Measurements from ENCODE around the gene EPN2.

The EPN2 gene

DNA sequence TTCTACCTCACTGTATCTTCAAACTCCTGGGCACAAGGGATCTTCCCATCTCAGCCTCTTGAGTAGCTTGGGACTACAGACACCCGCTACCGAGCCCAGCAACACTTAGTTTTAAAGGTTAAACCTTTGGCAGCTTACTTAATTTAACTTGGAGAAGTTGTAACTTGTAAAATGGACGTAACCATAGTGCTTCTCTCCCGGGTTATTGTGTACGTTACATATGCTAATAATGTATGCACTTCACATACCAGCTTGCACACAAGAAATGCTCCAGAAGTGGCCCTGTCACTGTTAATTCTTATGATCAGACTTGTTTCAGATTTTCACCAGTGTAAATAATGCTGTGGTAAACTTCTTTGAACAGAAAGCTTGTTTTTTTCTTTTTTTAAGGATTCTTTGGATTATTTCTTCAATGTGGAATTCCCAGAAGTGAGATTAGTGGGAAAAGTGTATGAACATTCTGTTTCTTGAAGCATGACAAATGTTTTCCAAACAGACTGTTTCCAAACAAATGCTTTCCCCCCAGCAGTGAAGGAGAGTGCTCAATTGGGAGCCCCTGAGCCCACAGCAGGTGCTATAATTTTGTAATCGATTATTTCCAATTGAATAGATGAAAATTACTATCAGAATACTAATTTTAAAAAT is 61.5 kb downstream of the EPN2 start:
- no peak for DNase-seq (ENCODE audit: extremely low spot score)
- ChIA-PET POLR2A (no interaction called here), CTCF (interaction anchor here (0.8 to 1.6 kb wide), 3 partner anchors 10 to 18 kb away, joined by 3 to 4 read pairs (median 3); no protein-coding TSS in a partner anchor)
- TF ChIP-seq, protein P1, sequence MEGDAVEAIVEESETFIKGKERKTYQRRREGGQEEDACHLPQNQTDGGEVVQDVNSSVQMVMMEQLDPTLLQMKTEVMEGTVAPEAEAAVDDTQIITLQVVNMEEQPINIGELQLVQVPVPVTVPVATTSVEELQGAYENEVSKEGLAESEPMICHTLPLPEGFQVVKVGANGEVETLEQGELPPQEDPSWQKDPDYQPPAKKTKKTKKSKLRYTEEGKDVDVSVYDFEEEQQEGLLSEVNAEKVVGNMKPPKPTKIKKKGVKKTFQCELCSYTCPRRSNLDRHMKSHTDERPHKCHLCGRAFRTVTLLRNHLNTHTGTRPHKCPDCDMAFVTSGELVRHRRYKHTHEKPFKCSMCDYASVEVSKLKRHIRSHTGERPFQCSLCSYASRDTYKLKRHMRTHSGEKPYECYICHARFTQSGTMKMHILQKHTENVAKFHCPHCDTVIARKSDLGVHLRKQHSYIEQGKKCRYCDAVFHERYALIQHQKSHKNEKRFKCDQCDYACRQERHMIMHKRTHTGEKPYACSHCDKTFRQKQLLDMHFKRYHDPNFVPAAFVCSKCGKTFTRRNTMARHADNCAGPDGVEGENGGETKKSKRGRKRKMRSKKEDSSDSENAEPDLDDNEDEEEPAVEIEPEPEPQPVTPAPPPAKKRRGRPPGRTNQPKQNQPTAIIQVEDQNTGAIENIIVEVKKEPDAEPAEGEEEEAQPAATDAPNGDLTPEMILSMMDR (IDR thresholded peaks at IDR 0.05; ENCODE audit: control extremely low read depth, extremely low read depth, low read depth, missing control alignments), result no peak

DNA sequence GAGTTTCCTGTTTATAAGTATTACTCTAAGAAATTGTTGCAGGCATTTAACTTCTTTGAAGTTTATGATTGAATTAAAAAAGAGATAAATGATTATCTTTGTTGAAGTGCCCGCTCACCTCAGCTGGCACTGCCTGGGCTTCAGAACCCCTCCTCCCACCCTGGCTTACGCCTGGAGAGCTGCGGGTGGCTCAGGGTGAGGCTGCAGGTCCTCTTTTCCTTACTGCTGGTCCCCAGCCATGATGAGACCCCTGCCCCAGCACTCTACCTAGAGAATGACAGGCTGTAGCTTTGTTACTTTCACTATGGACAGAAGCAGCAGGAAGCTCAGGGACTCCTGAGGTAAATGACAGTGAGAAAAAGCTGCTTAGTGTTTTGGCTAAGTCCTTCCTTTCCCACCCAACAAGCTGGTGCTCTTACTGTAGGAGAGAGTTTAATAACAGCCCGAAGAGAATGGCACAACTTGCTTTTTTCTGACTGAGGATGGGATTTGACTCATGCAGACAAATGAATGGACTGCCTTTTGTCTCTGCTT is 62.1 kb downstream of the EPN2 start:
- no peak for DNase-seq (ENCODE audit: extremely low spot score)
- ChIA-PET CTCF (interaction anchor here (1.6 to 1.7 kb wide), 2 partner anchors 10 to 16 kb away, joined by 4 to 7 read pairs; no protein-coding TSS in a partner anchor), POLR2A (interaction anchor here (0.7 kb wide), 1 partner anchor 639 kb away, joined by 3 read pairs; no protein-coding TSS in a partner anchor)
- TF ChIP-seq, protein P1 (IDR thresholded peaks at IDR 0.05; ENCODE audit: control extremely low read depth, extremely low read depth, low read depth, missing control alignments), result no peak

- CTCF ChIA-PET, result interaction anchor here (1.6 to 1.7 kb wide), 2 partner anchors 9 to 16 kb away, joined by 4 to 7 read pairs; no protein-coding TSS in a partner anchor
- TF ChIP-seq, protein P1 (IDR thresholded peaks at IDR 0.05; ENCODE audit: control extremely low read depth, extremely low read depth, low read depth, missing control alignments), result no peak
- DNase-seq (ENCODE audit: extremely low spot score), result no peak
- POLR2A ChIA-PET, result interaction anchor here (0.7 kb wide), 1 partner anchor 638 kb away, joined by 3 read pairs; no protein-coding TSS in a partner anchor
These were observed 62.7 kb downstream of the EPN2 start for GRCh38 chr17:19299866-19300265.

DNA sequence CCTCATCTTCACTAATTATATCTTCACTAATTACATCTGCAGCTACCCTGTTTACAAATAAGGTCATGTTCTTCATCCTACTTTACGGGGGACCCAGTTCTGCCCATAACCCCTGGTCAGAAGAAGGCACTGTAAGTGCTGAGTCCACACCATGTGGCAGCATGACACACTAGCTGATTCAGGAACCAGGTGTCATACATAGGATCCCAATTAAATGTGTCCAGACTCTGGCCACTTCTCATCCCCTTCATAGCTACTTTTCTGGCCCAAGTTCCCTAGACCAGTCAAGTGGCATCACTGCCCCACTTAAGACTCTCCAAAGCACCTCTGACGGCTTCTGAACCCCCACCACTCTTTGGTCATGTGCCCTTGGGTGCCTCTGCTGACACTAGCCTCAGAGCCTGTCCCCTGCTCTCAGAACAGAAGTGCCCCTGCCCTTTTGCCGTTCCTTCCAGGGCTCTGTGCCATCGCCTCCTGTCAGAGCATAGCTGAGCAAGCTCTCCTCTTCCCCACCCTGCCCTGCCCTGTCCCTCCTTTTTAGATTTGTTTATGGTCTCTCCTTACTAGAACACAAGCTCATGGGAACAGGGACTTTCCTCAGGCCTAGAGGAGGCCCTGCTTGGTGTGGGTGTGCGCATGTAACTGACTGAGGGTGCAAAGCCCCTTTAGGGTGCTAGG is 64.2 kb downstream of the EPN2 start:
- TF ChIP-seq, protein P1 (IDR thresholded peaks at IDR 0.05; ENCODE audit: control extremely low read depth, extremely low read depth, low read depth, missing control alignments), result no peak
- ChIA-PET CTCF (interaction anchor here (1.1 to 2.0 kb wide), 3 partner anchors 16 to 444 kb away, joined by 3 to 5 read pairs (median 3); no protein-coding TSS in a partner anchor), POLR2A (interaction anchor here (0.8 kb wide), 1 partner anchor 76 kb away, joined by 3 read pairs; no protein-coding TSS in a partner anchor)
- DNase-seq (ENCODE audit: extremely low spot score), result no peak

- TF ChIP-seq, protein P1 (IDR thresholded peaks at IDR 0.05; ENCODE audit: control extremely low read depth, extremely low read depth, low read depth, missing control alignments), result no peak
- POLR2A ChIA-PET, result no interaction called here
- CTCF ChIA-PET, result interaction anchor here (1.2 to 2.0 kb wide), 2 partner anchors 20 to 443 kb away, joined by 3 to 5 read pairs; no protein-coding TSS in a partner anchor
- DNase-seq (ENCODE audit: extremely low spot score), result no peak
These were observed 64.8 kb downstream of the EPN2 start for GRCh38 chr17:19301973-19302372.

DNA sequence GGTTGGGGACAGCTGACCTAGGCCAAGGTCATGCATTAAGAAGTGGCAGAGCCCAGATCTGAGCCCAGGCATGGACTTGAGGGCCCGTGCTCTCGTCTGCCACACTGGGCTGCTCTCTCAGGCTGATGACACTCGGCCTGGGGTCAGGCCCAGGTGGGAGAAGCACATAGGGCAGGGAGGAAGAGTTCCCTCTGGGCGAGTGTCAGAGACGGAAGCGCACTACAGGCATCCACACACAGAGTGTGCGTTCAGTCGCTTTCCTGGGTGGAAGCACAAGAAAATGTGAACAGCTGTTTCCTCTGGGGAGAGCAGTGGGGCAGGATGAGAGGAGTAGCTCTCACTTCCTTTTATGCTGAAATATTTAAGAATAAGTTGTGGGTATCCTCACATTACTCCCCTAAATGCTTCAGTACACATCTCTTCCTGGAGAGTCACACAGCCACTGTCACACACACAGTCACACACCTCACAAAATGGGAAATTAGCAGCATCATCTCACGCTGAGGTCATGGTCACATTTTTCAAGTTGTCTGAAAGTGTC is 65.7 kb downstream of the EPN2 start:
- DNase-seq (ENCODE audit: extremely low spot score), result no peak
- CTCF ChIA-PET, result interaction anchor here (1.0 to 2.0 kb wide), 4 partner anchors 19 to 442 kb away, joined by 3 to 5 read pairs (median 3); no protein-coding TSS in a partner anchor
- TF ChIP-seq, protein P1 (IDR thresholded peaks at IDR 0.05; ENCODE audit: control extremely low read depth, extremely low read depth, low read depth, missing control alignments), result no peak
- POLR2A ChIA-PET, result no interaction called here

All from GM10248 (cell line).